Glutamatergic neuron (in vitro differentiated cells): ENCODE data around the gene MRTFA. TPM values are rescaled to one million over a fixed set of nuclear protein-coding genes. Genes with fewer than 3 reads are reported as not detected.

Experiments
- DNase-seq: peaks from one replicate; pipeline ENCODE4 v3.0.0; 2022
- H3K27ac Mint-ChIP-seq: one replicate; pipeline ENCODE4 v1.8.0; 2020; ENCODE audit warnings: mild to moderate bottlenecking, mixed read lengths, inconsistent platforms; ENCODE audit not compliant: unreplicated experiment
- H3K27me3 Mint-ChIP-seq: one replicate; pipeline ENCODE4 v1.8.0; 2020; ENCODE audit warnings: mild to moderate bottlenecking, moderate library complexity, mixed read lengths, inconsistent platforms; ENCODE audit not compliant: unreplicated experiment
- H3K36me3 Mint-ChIP-seq: one replicate; pipeline ENCODE4 v1.8.0; 2020; ENCODE audit warnings: mild to moderate bottlenecking, mixed read lengths, inconsistent platforms; ENCODE audit not compliant: unreplicated experiment
- H3K4me1 Mint-ChIP-seq: one replicate; pipeline ENCODE4 v1.8.0; 2020; ENCODE audit warnings: mild to moderate bottlenecking, low read depth, mixed read lengths, inconsistent platforms; ENCODE audit not compliant: unreplicated experiment
- H3K4me3 Mint-ChIP-seq: one replicate; pipeline ENCODE4 v1.8.0; 2020; ENCODE audit warnings: mild to moderate bottlenecking, mixed read lengths, inconsistent platforms; ENCODE audit not compliant: unreplicated experiment
- H3K9me3 Mint-ChIP-seq: one replicate; pipeline ENCODE4 v1.8.0; 2020; ENCODE audit warnings: mild to moderate bottlenecking, moderate library complexity, mixed read lengths, inconsistent platforms; ENCODE audit not compliant: unreplicated experiment
- CTCF ChIP-seq: fragments of 200-600 bp; sonication (generic); IDR thresholded peaks from one replicate; pipeline ENCODE4 v1.5.0; 2021; ENCODE audit not compliant: partially characterized antibody, unreplicated experiment
- total RNA-seq: library from RNA; stranded (reverse); fragmentation: NEBNext Ultra II Directional; extraction: Animal tissue kit (Norgen Biotek cat#: 25700); gene quantifications from one replicate; pipeline ENCODE4 v1.2.1, GENCODE V29; 2021; ENCODE audit not compliant: unreplicated experiment

Gene MRTFA
- total RNA-seq, 1 donor from 2014 or later = 91.7 TPM

GRCh38 chr22:40674274-40674673 lies 37.8 kb upstream of the MRTFA start:
- Mint-ChIP-seq H3K27ac (no peak overlapping the region), H3K4me1 (peaks cover 5% of the 10 kb centered on the region), H3K36me3 (no peaks in the 10 kb centered on the region), H3K9me3 (peaks cover 3% of the 10 kb centered on the region), H3K4me3 (no peak overlapping the region), H3K27me3 (no peaks in the 10 kb centered on the region)
- DNase-seq = no peak
- no peak for TF ChIP-seq CTCF

DNA sequence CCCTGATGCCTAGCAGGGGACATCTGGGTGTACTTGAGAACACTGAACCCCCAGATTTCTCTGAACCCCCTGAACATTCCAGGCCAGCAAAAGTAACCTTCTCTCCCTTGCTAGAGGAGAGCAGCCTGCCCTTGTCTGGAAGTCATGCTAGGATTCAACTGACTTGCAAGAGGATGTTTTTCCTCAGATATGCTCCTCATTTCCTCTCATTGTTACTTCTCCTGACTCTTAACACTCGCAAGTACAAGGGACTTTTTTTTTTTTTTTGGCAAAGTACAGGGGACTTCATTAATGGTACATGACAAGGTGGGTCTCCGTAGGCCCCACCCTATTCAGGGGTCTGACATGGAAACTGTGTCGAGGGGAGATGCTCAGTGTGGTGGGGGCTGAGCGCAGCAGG lies 36.5 kb upstream of the MRTFA start:
- DNase-seq = no peak
- Mint-ChIP-seq H3K27ac (no peak overlapping the region), H3K36me3 (no peaks in the 10 kb centered on the region), H3K27me3 (peaks cover 2% of the 10 kb centered on the region), H3K4me1 (peaks cover 2% of the 10 kb centered on the region), H3K9me3 (peaks cover 5% of the 10 kb centered on the region), H3K4me3 (no peak overlapping the region)
- no peak for TF ChIP-seq CTCF

- H3K27me3 Mint-ChIP-seq = peaks cover 5% of the 10 kb centered on the region
- H3K4me3 Mint-ChIP-seq = no peak overlapping the region
- H3K36me3 Mint-ChIP-seq = no peaks in the 10 kb centered on the region
- peaks cover 7% of the 10 kb centered on the region for H3K9me3 Mint-ChIP-seq
- no peak for DNase-seq
- peaks cover 2% of the 10 kb centered on the region for H3K4me1 Mint-ChIP-seq
- no peak for TF ChIP-seq CTCF
- no peak overlapping the region for H3K27ac Mint-ChIP-seq
These were observed 35.4 kb upstream of the MRTFA start for GRCh38 chr22:40671796-40672360.

GRCh38 chr22:40671369-40671768 lies 34.9 kb upstream of the MRTFA start:
- peaks cover 5% of the 10 kb centered on the region for H3K27me3 Mint-ChIP-seq
- TF ChIP-seq CTCF = no peak
- H3K36me3 Mint-ChIP-seq = no peaks in the 10 kb centered on the region
- H3K27ac Mint-ChIP-seq = no peak overlapping the region
- DNase-seq = no peak
- peaks cover 7% of the 10 kb centered on the region for H3K9me3 Mint-ChIP-seq
- peaks cover 2% of the 10 kb centered on the region for H3K4me1 Mint-ChIP-seq
- H3K4me3 Mint-ChIP-seq = no peak overlapping the region

DNA sequence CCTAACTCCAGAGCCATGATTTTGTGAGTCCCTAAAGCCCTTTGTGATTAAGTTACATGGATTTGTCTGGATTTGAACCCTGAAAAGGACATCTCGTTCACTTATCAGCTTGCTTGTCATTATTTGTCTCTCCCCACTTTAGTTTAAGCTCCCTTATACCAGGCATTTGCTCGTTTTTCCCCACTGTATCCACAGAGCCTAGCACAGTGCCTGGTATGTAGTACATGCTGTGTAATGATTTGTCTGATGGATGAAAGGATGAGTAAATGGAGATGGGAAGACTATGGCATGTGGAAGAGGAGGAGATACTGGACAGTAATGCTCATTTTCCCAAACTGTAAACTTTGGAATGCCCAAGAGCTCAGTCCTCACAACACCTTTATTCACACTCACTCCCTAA lies 33.5 kb upstream of the MRTFA start:
- H3K36me3 Mint-ChIP-seq = no peaks in the 10 kb centered on the region
- TF ChIP-seq CTCF = no peak
- H3K4me1 Mint-ChIP-seq = peaks cover 2% of the 10 kb centered on the region
- H3K4me3 Mint-ChIP-seq = no peak overlapping the region
- no peak overlapping the region for H3K27ac Mint-ChIP-seq
- DNase-seq = no peak
- peaks cover 5% of the 10 kb centered on the region for H3K9me3 Mint-ChIP-seq
- H3K27me3 Mint-ChIP-seq = peaks cover 7% of the 10 kb centered on the region
